Endometrial microvascular endothelial cells (primary cell): ENCODE data around the gene DPEP2. TPM values are rescaled to one million over a fixed set of nuclear protein-coding genes. Genes with fewer than 3 reads are reported as not detected.
"Not testable (repeated sequence)": the region's sequence is repeated elsewhere in the genome, so short reads cannot be mapped to it uniquely, and the experiment has no call there.

Source experiments
- in situ Hi-C: cut with HindIII; loops from 2 replicates; pipeline ENCODE4 v1.10.0; 2017; ENCODE audit warnings: low sequenced_read_pairs, low pct_unique_long_range_greater_than_20kb; ENCODE audit errors: inconsistent ontology term
- total RNA-seq: library from RNA; depleted of rRNA; stranded (reverse); fragments of >200 nt; gene quantifications from one replicate; pipeline ENCODE4 v1.2.3, GENCODE V29; 2015; ENCODE audit errors: inconsistent ontology term

Gene DPEP2
- total RNA-seq, 1 donor from 2014 or later, result not detected

- in situ Hi-C loops, result no loop called here
Measured at GRCh38 chr16:67943619-67944504, 55.4 kb downstream of the DPEP2 start, which contains the start of gene LCAT. Gene LCAT, minus strand, starts transcription at chr16:67944120. Its CDS starts 19 bp downstream, at chr16:67944101.

- in situ Hi-C loops, result no loop called here
Measured at GRCh38 chr16:67943256-67943618, 56.0 kb downstream of the DPEP2 start.

DNA sequence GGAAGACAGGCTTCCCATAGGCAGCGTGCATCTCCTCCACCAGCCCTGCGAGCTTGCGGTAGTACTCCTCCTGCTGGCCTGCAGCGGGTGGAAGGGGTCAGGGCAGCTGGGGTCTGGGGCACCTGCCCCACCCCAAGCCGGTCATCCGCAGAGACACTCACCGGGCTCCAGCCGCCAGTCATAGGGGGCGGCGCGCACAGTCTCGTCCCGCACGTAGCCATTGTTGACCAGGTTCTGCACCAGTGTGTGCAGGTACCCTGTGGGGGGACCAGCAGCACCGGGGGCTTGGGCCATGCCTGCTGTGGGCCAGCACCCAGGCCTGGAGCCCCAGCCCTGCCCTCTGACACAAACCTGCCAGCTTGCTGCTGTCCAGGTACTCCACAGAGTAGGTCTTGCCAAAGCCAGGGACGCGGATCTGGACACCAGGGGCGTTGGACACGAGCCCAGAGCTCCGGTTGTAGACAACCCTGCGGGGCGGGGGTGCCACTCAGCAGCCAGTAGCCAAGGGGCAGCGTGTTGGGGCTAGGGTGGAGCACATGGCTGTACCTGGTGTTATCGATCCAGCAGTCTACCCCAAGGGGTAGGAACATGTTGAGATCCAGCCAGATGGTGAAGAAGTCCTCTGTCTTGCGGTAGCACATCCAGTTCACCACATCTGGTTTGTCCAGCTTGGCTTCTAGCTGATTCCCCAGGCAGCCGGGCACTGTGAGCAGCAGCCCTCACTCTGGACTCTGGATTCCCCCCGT is 56.6 kb downstream of the DPEP2 start:
- in situ Hi-C loops, result no loop called here

DNA sequence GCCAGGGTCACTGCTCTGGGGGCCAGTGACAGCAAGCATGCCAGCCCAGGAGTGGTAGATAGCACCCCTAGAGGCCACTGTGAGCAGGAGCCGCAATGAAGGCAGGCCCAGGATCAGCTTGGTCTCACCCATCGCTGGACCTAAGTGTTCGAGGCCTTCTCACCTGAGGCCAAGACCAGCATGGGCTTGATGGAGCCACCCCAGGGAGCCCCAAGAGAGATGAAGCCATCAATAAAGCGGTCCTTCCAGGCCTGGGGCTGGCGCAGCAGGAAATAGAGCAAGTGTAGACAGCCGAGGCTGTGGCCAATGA is 57.1 kb downstream of the DPEP2 start:
- in situ Hi-C loops, result no loop called here

DNA sequence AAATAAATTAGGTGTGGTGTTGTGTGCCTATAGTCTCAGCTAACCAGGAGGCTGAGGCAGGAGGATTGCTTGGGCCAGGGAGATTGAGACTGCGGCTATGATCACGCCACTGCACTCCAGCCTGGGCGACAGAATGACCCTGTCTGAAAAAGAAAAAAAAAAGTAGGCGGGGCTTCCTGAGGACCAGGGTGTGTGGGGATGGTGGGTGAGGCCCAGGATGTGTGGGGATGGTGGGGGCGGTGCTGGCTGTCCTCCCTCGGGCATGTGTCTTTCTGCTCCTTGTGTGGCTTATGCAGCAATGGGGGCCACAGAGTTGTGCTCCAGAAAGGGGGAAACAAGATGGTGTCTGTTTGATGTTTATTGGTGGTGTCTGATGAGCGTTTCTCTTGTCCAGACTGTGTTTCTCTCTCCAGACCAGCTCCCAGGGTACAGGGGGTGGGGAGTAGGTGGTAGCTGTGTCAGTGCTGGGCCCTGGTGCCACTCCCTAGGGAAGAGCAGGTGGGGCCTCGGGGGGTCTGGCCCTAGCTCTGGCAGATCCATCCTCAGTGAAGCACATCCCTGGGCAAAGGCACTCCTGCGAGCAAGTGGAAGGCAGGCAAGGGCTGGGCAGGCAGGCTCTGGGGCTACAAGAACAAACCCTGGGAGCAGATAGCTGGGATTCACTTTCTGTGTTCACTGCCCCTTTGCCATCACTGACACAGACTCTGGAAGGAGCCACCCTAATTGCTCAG is 57.6 kb downstream of the DPEP2 start:
- in situ Hi-C loops, result no loop called here

DNA sequence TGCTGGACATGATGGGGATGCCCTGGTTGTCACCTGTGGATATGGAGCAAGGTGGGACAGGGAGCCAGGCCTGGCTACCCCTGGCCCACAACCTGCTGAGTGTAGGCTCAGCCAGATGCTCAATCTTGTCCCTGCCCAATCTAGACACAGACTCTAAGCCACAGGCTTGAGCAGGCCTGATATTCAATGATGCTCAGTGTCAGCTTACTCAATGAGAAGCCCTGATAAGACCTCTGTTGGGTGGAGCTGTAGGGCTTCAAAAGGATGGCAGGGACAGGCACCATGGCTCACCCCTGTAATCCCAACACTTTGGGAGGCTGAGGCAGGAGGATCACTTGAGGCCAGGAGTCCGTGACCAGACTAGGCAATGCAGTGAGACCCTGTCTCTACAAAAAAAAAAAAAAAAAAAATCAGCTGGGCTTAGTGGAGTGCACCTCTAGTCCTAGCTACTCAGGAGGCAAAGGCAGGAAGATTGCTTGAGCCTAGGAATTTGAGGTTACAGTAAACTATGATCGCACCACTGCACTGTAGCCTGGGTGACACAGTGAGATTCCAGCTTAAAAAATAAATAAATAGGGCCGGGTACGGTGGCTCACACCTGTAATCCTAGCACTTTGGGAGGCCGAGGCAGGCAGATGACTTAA is 58.7 kb downstream of the DPEP2 start:
- in situ Hi-C loops, result no loop called here

- in situ Hi-C loops, result no loop called here
Measured at GRCh38 chr16:67939507-67940445, 59.5 kb downstream of the DPEP2 start.

GRCh38 chr16:67937713-67938112 is 61.6 kb downstream of the DPEP2 start:
- in situ Hi-C loops, result not testable (repeated sequence)

Other genes starting within 250 kb of the DPEP2 start
- gene RANBP10, start 192.9 kb downstream of the DPEP2 start, total RNA-seq, result 6.1 TPM
- not detected for gene TSNAXIP1, start 192.6 kb downstream of the DPEP2 start, total RNA-seq
- gene THAP11, start 157.2 kb downstream of the DPEP2 start, total RNA-seq, result 33.0 TPM
- 171 TPM for gene NUTF2, start 152.6 kb downstream of the DPEP2 start, total RNA-seq
- 37.8 TPM for gene CENPT, start 151.8 kb downstream of the DPEP2 start, total RNA-seq
- 99.8 TPM for gene EDC4, start 126.4 kb downstream of the DPEP2 start, total RNA-seq
- gene NRN1L, start 114.6 kb downstream of the DPEP2 start, total RNA-seq, result not detected
- gene PSKH1, start 106.2 kb downstream of the DPEP2 start, total RNA-seq, result 6.9 TPM
- gene CTRL, start 67.6 kb downstream of the DPEP2 start, total RNA-seq, result 0.28 TPM
- 71.2 TPM for gene PSMB10, start 62.6 kb downstream of the DPEP2 start, total RNA-seq
- gene LCAT, start 55.4 kb downstream of the DPEP2 start, total RNA-seq, result 5.1 TPM
- 55.3 TPM for gene SLC12A4, start 30.8 kb downstream of the DPEP2 start, total RNA-seq
- not detected for gene DPEP3, start 19.0 kb downstream of the DPEP2 start, total RNA-seq
- gene DPEP2NB, start 16.4 kb upstream of the DPEP2 start, total RNA-seq, result not detected
- gene DDX28, start 23.7 kb upstream of the DPEP2 start, total RNA-seq, result 8.8 TPM
- 32.6 TPM for gene DUS2, start 23.8 kb upstream of the DPEP2 start, total RNA-seq
- gene NFATC3, start 85.9 kb upstream of the DPEP2 start, total RNA-seq, result 28.4 TPM
- gene ESRP2, start 236.6 kb upstream of the DPEP2 start, total RNA-seq, result 0.19 TPM
- gene PLA2G15, start 245.9 kb upstream of the DPEP2 start, total RNA-seq, result 25.4 TPM